Psoas muscle (tissue), 8 donors: Measurements from ENCODE around the gene DUSP19. TPM values are rescaled to one million over a fixed set of nuclear protein-coding genes. Genes with fewer than 3 reads are reported as not detected.

Source experiments
- ATAC-seq, 4 donors: fragments of 200-7000 bp; cut with Tn5 transposase; one replicate each; pipeline ENCODE4 v1.9.1; 2020; ENCODE audit warnings: moderate library complexity in 3 of 4, mild to moderate bottlenecking in 2 of 4
- DNase-seq, 2 donors: peaks; one replicate each; pipeline ENCODE4 v3.0.0-alpha.2; 2020
- H3K27ac ChIP-seq: fragments of 200-600 bp; one replicate; pipeline ENCODE4 v1.8.0; 2022
- H3K27me3 ChIP-seq, 3 donors: fragments of 200-600 bp in 1 of 3; one replicate each; pipeline versions ENCODE4 v1.6.1 to v1.8.0; 2013 to 2022; ENCODE audit warnings: low read length in 2 of 3, mild to moderate bottlenecking in 2 of 3, moderate library complexity in 1 of 3; ENCODE audit not compliant: insufficient read depth in 3 of 3
- H3K36me3 ChIP-seq, 2 donors: fragments of 200-600 bp in 1 of 2; one replicate each; pipeline versions ENCODE4 v1.6.1 to v1.8.0; 2013 to 2022; ENCODE audit warnings: low read depth in 1 of 2, mild to moderate bottlenecking in 1 of 2, moderate library complexity in 1 of 2; ENCODE audit not compliant: insufficient read depth in 1 of 2
- H3K4me1 ChIP-seq: fragments of 200-600 bp; one replicate; pipeline ENCODE4 v1.8.0; 2022
- H3K4me3 ChIP-seq: fragments of 200-600 bp; one replicate; pipeline ENCODE4 v1.8.0; 2022; ENCODE audit warnings: mild to moderate bottlenecking
- H3K9me3 ChIP-seq: fragments of 200-600 bp; one replicate; pipeline ENCODE4 v1.8.0; 2022
- WGBS, 3 donors: extraction: QIAGEN DNeasy Blood & Tissue Kit; methylation state at CpG; one replicate each; pipeline versions ENCODE4 v1.1.6 to v1.1.7; 2013; 5-methylcytosine and 5-hydroxymethylcytosine counted together
- intact Hi-C, 2 donors: fragments of 100-400 bp; cut with DNase I; formaldehyde crosslinking; loops; one replicate each; pipeline versions ENCODE4 v1.11.0 to v1.14.2; 2022
- polyA plus RNA-seq, 3 donors: library from polyadenylated mRNA; stranded (reverse); fragments of 200-250 nt; gene quantifications; one replicate each; pipeline ENCODE4 v1.2.3, GENCODE V29; 2013
- total RNA-seq, 4 donors: library from RNA; stranded (reverse); fragmentation: NEBNext Ultra II Directional in 2 of 4; extraction: Animal tissue kit (Norgen Biotek cat#: 25700) in 2 of 4; gene quantifications; one replicate each; pipeline versions ENCODE4 v1.2.1 to v1.2.4, GENCODE V29; 2021 to 2023
- TF ChIP-seq, protein P1 (sequence below): fragments of 200-600 bp; IDR thresholded peaks from one replicate; pipeline ENCODE4 v1.8.0; 2022; ENCODE audit warnings: antibody characterized with exemption
- donor health status: healthy with polysubstance abuse.
- donor health status: DM: no; HTN: no; CAD: no; lungs with moderate emphysema.
- donor health status: Bipolar disorder and iron deficiency.
- donor health status: healthy.
- donor health status: DM: yes; HTN: yes; CAD: no.
- donor health status: DM: no; HTN: no; CAD: no.
- donor health status: DM: no; HTN: no; CAD: no.
- donor health status: DM: yes; HTN: yes; CAD: no.

Gene DUSP19
- total and polyA plus RNA-seq, 7 donors = 0.65 to 3.9 (median 2.2) TPM

DNA sequence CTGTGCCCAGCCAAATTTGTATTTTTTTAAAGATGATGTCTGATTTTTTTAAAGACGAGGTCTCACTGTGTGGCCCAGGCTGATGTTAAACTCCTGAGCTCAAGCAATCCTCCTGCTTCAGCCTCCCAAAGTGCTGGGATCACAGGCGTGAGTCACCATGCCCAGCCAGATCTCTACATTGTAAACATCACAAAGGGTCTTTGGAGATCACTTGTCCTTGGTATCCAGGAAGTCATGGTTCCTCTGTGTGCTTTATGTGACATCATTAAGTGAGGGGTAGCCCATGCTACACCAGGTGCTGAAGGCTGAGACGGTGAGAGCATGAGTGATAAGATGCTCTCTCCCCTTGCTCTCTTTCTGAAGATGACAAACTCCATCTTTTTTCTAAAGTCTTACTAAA lies 38.7 kb downstream of the DUSP19 start:
- 75 to 79% (median 75%) methylated on average over 3 of the region's 3 CpGs for WGBS, 3 donors
- TF ChIP-seq, protein P1, sequence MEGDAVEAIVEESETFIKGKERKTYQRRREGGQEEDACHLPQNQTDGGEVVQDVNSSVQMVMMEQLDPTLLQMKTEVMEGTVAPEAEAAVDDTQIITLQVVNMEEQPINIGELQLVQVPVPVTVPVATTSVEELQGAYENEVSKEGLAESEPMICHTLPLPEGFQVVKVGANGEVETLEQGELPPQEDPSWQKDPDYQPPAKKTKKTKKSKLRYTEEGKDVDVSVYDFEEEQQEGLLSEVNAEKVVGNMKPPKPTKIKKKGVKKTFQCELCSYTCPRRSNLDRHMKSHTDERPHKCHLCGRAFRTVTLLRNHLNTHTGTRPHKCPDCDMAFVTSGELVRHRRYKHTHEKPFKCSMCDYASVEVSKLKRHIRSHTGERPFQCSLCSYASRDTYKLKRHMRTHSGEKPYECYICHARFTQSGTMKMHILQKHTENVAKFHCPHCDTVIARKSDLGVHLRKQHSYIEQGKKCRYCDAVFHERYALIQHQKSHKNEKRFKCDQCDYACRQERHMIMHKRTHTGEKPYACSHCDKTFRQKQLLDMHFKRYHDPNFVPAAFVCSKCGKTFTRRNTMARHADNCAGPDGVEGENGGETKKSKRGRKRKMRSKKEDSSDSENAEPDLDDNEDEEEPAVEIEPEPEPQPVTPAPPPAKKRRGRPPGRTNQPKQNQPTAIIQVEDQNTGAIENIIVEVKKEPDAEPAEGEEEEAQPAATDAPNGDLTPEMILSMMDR = no peak
- H3K4me1 ChIP-seq = no peaks in the 10 kb centered on the region
- H3K27ac ChIP-seq = no peak overlapping the region
- no peaks in the 10 kb centered on the region for H3K9me3 ChIP-seq
- no peaks in the 10 kb centered on the region for H3K27me3 ChIP-seq
- ATAC-seq = no peak
- intact Hi-C loops = loop anchor here in 1 of 2 donors (5.0 to 10.0 kb wide), 2 partner anchors 35 to 72 kb away; no protein-coding TSS in a partner anchor
- no peaks in the 10 kb centered on the region for H3K36me3 ChIP-seq
- no peak for DNase-seq
- H3K4me3 ChIP-seq = no peak overlapping the region

DNA sequence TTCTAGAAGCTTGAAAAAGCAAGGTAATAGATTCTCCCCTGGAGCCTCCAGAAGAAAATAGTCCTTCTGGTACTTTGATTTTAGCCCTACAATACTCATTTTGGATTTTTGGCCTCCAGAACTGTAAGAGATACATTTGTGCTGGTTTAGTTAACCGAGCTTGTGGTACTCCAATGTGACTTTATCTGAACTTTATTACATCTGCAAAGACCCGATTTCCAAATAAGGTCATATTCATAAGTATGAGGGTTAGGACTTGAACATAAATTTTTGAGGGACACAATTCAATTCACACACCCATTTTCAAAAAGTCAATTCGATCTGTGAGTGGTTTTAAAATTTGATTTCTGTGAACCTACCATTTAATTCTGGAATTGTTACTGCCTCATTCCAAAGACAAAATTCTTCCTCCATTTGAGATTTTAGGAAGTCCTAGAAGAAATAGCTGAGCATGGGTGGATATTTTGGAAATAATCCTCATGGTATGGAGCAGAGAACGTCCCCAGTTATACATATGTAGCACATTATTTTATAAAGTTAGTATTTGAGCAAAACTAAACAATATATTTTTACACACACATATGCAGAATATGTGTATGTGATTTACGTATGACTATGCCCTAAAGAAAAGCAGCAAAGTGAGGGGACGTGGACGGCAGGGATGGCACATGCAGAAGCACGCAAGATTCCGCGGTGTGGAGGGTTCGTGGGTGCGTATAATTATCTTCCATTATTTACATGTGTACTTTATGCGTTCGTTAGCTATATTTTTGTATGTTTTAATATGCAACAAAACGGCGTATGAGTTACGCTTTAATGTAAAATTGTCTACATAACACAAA lies 44.8 kb downstream of the DUSP19 start:
- Histone ChIP-seq H3K9me3 (no peaks in the 10 kb centered on the region), H3K4me3 (peak overlapping the region; percentile 93), H3K36me3 (no peaks in the 10 kb centered on the region), H3K27me3 (no peaks in the 10 kb centered on the region), H3K4me1 (peaks cover 13% of the 10 kb centered on the region), H3K27ac (peak overlapping the region; percentile 87)
- DNase-seq (no peak), ATAC-seq (no peak)
- TF ChIP-seq, protein P1 = no peak
- WGBS, 3 donors = 27 to 31% (median 30%) methylated on average over 17 of the region's 17 CpGs
- intact Hi-C loops = loop anchor here in 1 of 2 donors (5.0 kb wide), 1 partner anchor 41 kb away; no protein-coding TSS in a partner anchor

DNA sequence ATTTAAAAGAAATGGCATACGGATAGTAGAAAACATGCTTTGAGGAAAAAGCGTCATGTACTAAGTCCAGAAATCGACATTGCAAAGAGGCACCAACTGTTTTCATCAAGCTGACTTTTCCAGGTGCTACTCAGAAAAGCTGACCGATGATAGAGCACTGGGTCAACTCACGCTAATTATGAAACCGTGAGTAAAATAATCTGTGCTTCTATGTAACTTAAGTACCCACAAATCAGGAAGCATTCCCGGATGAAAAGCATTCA lies 45.3 kb downstream of the DUSP19 start:
- Histone ChIP-seq H3K9me3 (no peaks in the 10 kb centered on the region), H3K27ac (peak overlapping the region; percentile 87), H3K4me1 (peaks cover 13% of the 10 kb centered on the region), H3K4me3 (peak overlapping the region; percentile 93), H3K27me3 (no peaks in the 10 kb centered on the region), H3K36me3 (peaks cover 0 to 4% of the 10 kb centered on the region in 2 donors)
- ATAC-seq = peak; percentile 33 to 71 (median 42)
- intact Hi-C loops = loop anchor here in 1 of 2 donors (5.0 kb wide), 1 partner anchor 42 kb away; no protein-coding TSS in a partner anchor
- TF ChIP-seq, protein P1 = no peak
- DNase-seq = no peak
- 0 to 1% (median 1%) methylated on average over 7 of the region's 7 CpGs for WGBS, 3 donors

DNA sequence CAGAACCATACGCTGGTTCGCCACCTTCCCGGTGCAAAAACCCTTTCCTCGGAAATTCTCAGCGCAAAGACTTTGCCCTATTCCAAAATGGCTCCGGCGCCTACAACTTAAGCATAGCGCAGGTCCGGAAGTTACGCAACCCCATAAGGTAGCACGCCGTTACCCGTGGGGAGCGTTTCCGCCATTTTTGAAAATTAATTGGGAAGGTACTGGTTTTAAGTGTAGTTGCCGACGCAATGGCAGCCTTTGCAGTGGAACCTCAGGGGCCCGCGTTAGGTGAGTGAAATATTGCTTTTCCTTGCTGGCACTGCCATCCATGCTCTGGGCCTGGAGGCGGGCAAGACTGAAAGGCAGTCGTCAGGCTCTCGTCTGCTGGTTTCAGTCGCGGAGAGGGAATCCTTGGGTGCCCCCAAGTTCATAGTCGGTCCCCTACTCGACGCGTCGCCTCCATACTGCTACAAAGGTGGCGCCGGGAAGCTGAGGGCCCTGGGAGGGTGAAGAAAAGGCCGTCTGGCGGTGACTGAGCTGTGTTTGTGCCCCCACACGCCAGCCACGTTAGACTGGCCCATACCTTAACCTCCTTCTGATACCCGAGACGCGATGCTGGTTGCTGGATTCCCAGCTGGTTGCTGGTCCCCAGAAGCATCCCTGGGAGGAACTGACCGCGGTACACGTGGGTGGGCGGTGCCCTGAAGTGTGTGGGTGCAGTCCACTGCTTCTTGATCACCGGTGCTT lies 45.8 kb downstream of the DUSP19 start, which contains the start of gene NUP35:
TSS of gene NUP35 (plus strand) at position 222 of the 735 bp plus-strand sequence. CDS start at position 237, 15 bp downstream.
- Histone ChIP-seq H3K9me3 (no peaks in the 10 kb centered on the region), H3K4me1 (peaks cover 13% of the 10 kb centered on the region), H3K27me3 (no peaks in the 10 kb centered on the region), H3K36me3 (peaks cover 0 to 9% of the 10 kb centered on the region in 2 donors), H3K4me3 (peak within 1 kb of the TSS; percentile 93), H3K27ac (peak within 1 kb of the TSS; percentile 87)
- TF ChIP-seq, protein P1 = no peak
- intact Hi-C loops = loop anchor here in 1 of 2 donors (5.0 kb wide), 1 partner anchor 42 kb away; no protein-coding TSS in a partner anchor
- ATAC-seq (peak; percentile 95 to 99 (median 98)), DNase-seq (peak; percentile 76 to 86)
- WGBS, 3 donors = 0 to 1% (median 1%) methylated on average over 43 of the region's 43 CpGs
